HG02885 (cell line): ENCODE data around the gene NEDD9.

Source experiments
- ATAC-seq: cut with Tn5 transposase; IDR thresholded peaks from one replicate; pipeline ENCODE4 v1.9.1; 2021; ENCODE audit warnings: mild to moderate bottlenecking; ENCODE audit not compliant: unreplicated experiment, poor library complexity

The NEDD9 gene

DNA sequence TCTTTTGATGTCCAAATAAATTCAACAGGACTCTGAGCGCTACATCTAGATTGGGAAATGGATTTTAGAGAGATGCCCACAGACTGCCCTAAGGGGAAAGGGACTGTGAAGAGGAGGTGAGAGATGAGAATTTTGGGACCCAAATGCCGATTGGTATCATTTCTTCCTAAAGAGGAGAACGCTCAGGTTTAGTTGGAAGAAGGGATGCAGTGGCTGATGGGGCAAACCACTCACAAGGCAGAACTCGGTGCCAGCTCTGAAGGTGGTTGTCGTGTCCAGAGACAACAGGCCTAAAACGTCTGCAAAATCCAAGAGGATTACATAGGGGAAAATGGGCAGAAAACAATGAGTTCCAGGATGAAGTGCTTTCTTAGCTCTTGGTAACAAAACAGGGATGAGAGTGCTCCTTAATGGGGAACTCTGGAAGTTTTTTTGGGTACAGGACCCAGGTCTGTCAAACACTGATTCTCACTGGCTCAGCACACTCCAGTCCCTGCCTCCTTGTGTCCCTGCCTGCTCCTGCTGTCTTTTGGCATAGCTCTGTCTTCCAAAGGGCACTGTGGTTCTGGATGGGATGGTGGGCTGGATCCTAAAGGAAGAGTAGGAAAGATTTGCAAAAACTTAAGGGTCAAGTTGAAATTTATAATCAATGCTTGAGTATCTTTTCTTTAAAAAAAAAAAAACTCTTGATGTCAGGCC lies 29.0 kb downstream of the NEDD9 start:
- ATAC-seq, result no peak

DNA sequence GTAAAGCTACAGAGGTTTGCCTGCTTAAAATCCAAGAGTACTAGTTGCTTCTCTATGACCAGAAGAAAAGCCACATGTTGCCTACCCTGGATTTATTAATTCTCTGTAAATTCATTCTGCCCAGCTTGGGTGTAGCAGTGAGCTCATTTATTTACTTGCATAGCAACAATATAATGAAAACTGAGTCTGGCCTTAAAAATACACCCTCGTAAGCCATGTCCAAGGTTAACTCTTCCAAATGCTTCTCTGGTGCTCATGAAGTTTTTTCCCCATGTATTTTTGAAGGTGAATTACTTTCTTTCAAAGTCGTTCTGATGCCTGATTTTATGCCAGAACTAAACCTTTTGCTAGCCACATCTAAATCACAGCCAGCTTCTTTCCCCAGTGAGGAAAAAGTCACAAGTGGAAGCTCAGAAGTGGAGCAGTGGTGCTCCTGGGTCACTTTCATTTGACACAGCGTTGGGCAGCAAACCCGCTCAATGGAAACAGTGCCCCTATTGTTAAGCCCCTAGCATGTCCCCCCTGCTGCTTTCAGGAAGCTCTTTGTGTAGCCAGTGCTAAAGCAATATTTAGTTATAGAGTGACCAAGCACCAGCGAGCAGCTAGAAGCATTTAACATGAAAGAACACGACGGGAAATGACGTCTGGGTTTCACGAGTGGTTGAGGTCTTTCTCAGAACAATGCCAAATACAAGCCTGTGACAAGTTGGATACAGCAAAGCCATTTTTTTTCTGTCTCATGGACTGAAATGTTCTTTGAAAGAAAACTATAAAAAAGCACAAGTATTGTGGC lies 29.8 kb downstream of the NEDD9 start:
- no peak for ATAC-seq

DNA sequence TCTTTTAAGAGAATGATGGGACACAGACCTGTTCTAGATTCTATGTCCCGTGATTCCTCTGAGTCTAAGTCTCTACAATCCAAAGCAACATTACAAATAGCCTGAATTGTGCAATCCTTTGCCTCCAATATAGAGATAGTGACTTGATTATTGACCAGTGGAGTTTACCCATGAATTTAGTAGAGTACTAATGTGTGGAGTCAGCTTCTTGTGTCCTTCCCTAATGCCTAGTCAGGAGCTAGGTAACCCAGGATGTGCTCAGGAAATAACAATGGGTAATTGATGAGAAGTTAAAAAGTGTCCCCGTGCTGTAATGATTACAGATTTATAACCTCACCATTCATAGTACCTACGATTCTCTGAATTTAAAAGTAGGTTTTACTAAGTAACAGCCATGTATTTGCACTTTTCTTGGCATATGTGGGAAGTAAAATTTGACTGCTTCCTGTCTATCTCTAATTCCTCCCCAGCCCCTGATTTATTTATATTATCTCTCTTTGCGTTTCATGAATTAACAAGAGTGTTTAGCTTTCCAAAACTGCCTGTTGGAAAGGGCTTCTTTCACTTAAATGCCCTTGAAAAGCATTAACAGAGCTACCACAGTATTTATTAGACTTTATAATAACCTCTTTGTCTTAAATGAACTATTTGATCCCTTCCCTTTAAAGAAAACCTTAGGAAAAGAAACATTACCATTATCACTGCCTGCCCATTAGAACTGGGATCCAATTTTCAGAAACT lies 30.5 kb downstream of the NEDD9 start:
- no peak for ATAC-seq

DNA sequence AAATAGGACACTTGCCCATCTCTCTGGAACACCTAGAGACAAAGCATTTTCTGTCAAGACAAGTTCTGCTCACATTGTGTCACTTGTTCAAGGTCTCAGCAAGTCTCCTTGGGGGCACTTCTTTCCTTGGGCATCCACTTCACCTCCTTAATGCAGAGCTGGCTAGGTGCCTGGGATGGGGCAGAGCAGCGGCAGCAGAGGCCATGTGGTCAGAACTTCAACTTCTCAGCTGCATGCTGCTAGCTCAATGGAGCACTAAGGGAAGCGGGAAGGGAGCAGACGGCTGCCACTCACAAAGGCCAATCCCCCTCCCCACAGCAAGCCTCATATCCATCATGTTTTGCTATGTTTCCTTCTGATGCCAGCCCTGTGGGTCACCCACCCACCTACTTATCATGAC lies 31.5 kb downstream of the NEDD9 start:
- no peak for ATAC-seq

- no peak for ATAC-seq
Measured at GRCh38 chr6:11200356-11200755, 32.1 kb downstream of the NEDD9 start.

GRCh38 chr6:11198663-11199603 lies 33.5 kb downstream of the NEDD9 start:
- ATAC-seq, result no peak

DNA sequence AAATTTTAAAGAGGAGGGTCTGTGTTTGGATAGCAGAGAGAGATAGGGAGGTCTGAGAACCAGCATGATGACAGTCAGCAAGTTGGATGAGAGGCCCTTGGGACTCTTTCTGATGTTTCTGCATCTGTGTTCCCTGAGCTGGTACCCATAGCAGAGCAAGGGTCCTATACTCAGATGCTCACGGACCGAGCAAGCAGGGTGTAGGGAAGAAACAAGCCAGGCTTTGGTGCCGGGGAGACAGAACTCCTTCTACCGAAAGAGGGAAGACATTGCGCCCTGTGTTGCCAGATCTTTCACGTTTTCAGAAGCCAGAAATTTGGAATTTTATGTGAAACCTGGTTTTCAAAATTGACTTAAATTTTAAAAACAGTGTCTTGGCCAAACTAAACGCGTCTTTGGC lies 34.6 kb downstream of the NEDD9 start:
- ATAC-seq, result no peak

DNA sequence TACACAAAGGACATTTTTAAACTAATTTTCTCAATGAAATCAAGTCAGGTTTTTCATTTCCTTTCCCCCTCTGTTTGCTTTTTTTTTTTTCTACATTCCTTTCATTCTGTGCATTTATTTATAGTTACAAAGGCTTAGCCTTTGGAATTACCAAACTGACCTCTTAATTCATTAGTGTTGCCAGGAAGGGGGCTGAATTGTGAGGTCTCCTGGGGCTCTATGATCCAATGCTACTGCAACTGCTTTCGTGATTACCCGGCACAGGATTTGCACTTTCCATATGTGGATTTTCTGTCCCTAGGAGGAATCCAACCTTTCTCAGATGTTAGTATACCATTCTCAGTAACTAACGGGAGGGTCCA lies 35.3 kb downstream of the NEDD9 start:
- no peak for ATAC-seq

- no peak for ATAC-seq
Measured at GRCh38 chr6:11196511-11197174, 35.8 kb downstream of the NEDD9 start.

GRCh38 chr6:11194356-11195218 lies 37.9 kb downstream of the NEDD9 start:
- no peak for ATAC-seq

DNA sequence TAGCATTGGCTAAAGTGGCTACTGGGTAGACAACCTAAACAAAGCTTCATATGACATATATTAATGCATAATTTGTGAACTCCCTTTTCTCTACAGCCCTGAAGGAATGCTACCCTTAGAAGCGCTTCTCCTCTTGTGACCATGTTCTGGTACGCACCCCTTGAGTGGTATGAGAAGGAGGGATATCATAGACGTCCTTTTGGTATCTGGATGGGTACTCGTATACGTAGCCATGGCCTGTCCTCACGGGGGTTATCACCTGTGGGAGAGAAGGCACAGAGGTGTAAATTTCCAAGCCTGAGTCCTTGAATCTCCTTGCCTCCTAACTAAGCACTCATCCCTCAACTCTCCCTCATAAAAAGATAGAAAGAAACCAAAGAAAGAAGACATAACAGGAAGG lies 39.0 kb downstream of the NEDD9 start:
- ATAC-seq, result no peak

- no peak for ATAC-seq
Measured at GRCh38 chr6:11192167-11192566, 40.3 kb downstream of the NEDD9 start.

DNA sequence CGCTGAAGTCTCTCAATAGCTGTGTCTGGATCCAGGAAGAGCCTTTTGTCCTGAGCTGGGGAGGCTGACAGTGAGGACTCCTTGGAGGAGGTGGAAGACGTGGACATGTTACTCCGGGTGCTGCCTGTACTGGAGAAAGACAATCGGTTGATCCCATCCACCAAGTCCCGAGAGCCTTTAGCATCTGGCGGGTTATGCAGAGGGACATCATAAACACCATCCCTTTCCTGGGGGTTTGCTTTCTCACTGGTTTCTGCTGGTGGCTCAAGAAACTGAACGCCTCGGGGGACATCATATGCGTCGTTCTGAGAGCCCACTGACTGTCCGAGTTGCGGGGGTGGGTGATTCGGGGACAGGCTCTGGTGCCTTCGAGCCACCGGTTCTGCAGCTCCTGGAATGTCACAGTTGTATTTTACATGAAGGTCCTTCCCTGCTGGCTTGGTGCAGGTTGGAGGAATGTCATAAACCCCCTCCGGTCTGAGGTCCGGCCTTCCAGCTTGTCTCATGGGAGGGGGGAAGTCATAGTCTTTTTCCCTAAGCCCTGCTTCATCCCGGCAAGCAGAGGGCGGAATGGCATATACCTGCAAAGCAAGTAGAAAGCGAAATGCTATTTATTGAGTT lies 41.7 kb downstream of the NEDD9 start:
- no peak for ATAC-seq

GRCh38 chr6:11189865-11190624 lies 42.4 kb downstream of the NEDD9 start:
- no peak for ATAC-seq

DNA sequence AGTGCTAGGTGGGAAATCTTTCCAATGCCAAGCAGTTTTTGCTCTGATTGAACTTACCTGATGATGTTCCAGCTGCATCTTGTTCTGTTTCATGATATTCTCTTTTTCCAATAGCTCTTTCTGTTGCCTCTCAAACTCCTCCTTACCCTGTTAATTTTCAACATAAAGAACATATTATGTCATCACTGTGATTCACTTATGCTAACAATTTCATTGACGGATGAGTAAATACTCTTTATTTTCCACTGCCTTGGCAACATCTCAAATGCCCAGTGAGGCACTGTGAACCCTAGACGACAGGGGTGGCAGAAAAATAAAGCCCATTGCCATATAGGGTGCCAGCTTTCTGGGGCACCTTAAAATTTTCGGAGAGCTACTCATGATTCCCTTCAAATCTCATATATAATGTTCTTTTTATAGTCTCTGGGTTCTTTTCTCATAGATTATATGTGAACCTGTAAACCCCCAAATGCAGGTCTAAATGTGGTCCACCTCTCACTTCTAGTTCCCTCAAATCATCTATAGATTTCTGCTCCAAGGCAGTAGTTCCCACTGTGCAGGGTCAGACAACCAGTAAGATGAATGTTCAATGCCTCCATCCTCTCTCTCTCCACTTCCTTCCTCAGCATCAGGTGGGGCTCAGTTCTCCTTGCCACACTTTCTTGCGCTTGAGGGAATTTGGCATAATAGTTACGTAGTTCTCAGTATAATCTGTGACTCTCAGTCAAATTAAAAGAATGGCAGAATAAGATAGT lies 44.1 kb downstream of the NEDD9 start:
- no peak for ATAC-seq

DNA sequence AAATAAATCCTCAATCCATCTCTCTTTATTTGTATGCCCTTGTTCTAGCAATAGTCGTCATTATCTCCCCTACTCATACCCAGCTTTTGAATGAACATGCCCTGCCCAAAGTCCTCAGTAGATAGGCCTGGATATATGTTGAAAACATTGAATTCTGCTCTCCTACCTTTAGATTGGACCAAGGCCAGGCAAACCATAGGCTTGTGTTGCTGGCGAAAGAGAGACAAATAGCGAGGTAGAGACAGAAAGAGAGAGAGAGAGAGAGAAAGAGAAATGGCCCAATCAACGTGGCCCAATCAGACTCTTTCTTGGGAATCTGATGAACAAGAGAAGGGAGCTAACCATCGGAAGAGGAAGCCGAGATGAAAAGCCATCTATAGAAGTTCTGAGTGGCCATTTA lies 45.2 kb downstream of the NEDD9 start:
- ATAC-seq, result no peak
